ENCODE measurements around the gene PDE4B.

PDE4B gene

DNA sequence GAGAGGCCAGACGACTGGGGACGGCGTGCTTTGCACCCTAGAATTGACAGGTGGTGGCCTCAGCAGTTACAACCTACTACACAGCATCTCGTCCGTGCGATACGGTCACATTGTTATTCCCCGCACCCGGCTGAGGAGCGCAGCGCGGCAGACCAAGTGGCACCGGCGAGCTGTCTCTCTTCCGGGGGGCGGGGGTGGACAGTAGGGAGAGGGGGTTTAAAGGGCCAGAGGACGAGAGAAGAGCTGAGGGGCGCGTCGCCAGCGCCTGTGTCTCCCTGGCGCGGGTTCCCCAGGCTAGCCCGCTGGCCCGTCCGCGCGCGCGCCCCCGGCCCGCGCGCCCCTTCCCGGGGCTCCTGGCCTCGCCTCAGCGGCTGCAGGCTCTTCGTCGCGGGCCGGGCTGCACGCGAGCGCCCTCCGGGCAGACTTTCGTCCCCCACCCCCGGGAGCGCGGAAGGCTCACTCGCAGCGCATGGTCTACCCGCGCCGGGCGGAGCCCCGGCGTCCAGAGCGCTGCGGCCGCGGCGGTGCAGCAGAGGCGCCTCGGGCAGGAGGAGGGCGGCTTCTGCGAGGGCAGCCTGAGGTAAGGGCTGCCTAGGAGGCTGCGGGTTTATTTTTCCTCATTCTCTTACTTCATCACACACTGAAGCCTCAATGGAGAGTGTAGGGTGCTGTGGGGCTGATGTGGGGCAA is at the start of gene PDE4B:
TSS of gene PDE4B (plus strand) at position 227 of the 690 bp plus-strand sequence.
- no peak for DNase-seq (ENCODE audit: low read depth)

DNA sequence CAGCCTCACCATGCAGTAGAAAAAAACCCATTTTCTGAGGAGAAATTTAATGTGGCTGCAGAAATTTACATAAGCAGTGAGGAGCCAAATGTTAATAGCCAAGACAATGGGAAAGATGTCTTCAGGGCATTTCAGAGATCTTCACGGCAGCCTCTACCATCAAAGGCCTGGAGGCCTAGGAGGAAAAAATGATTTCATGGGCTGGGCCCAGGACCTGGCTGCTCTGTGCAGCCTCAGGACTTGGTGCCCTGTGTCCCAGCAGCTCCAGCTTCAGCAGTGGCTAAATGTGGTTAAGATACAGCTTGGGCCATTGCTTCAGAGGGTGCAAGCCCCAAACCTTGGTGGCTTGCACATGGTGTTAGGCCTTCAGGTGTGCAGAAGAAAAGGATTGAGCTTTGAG is 48.0 kb upstream of the PDE4B start:
- DNase-seq (ENCODE audit: low read depth) = no peak

DNA sequence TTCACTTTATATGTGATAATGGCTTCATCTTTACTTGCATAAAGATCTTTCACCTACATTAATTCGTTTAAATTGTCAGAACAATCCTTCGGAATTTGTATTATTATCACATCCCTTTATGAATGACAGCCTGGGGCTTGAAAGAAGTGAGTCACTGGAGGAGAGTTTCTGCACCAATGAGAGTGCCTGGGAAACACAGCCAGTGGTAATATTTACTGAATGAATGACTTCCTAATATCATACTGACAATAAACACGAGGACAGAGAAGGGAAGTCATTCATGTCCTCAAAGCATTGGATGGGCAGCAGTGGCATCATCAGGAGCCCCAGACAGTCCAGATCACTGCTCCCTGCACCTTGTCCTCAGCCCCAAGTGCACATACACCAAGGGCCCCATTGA is 40.7 kb upstream of the PDE4B start:
- DNase-seq (ENCODE audit: low read depth) = no peak

DNA sequence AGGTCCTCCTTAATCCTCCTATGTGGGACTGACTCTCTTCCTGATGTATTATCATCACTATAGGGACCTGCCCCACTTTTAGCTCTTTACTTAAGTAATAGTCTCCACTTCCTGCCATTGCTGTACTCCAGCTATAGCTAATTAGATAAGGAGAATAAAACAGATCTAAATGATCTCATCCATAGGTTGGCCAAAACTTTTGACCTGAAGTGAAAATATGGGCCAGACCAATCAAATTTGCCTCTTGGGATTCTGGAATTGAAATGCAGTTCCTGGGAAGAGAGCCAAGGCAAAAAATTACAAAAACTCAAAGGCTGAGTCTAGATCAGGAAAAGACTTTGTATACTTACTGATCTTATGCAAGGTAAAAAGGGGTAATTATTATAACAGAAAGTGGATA is 36.1 kb upstream of the PDE4B start:
- DNase-seq (ENCODE audit: low read depth) = no peak

DNA sequence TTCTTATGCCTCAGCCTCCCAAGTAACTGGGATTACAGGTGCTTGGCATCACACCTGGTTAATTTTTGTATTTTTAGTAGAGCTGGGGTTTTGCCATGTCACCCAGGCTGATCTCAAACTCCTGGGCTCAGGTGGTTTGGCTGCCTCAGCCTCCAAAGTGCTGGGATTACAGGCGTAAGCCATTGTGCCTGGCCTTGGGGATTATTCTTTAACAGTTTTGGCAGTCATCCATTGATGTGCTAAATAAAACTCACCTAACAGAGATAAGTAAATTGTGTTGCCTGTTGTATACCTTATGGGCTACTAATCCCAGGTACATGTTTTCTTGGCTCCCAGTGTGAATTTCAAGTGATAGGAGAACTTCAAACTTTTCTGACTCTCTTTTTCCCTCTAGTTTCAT is 35.2 kb upstream of the PDE4B start:
- no peak for DNase-seq (ENCODE audit: low read depth)

DNA sequence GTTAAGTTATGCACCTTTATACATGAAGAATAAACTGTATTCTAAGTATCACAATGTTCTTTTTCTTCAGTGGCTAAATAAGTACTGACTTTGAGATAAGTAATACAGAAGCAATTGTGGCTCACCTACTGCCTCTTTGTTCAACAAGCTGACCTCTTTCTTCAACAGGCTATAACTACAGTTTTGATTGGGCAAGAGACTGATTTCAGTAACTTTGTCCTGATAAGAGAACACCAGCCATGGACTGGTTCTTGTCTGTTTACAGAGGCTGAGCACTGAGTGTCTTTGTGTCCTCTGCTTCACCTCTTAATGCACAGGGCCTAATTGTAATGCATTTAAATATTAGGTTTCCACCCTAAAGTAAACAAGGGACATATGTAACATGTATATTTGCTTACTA is 34.6 kb upstream of the PDE4B start:
- no peak for DNase-seq (ENCODE audit: low read depth)

DNA sequence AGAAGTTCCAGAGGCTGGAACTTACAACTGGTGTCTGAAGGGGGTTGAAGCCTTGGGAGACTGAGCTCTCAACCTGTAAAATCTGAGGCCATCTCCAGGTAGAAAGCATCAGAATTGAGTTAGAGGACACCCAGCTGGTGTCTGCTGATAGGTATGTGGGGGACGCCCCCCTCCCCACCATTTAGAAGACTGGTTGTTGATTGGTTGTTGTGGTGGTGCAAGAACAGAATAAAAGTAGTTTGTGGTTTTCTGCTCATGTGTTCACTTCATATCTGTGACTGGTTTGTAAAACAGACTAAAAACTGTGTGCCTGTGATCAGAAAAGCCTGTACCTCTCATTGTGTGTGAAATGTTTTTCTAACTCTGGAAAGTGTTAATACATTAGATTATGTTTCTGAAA is 33.2 kb upstream of the PDE4B start:
- DNase-seq (ENCODE audit: low read depth) = no peak

DNA sequence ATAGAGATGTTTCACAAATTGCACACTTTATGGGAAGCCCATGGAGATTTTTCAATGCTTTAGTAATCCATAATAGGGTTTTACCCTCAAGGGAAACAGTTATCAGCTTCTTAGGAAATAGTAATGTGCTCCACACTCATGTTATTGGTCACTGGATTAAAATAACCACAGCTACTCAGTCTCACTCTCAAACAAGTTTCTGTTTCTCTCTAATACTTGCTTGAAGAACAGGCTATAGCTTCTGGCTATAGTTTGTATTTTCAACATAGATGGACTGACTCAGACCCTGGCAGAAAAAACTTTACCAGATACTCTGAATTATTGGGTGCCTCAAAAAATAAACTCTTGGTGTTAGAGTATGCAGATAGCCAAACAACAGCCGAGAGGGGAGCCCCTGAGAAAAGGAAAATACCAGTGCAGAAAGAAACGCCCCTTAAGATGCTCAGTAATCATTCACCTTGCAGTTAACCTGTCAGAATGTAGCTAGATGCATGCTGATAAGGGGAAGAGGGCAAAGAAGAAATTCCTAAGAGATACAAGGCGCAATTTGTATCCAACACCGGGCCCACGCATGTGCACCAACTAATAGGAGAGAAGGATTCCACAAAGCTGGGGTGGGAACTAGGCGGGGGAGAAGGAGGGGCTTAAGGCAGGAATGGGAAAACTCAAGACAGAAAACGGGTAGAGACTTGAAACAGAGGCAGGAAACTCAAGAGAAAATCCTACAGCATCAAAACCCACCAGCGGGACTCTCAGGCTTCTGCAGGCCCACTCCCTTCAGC is 30.4 kb upstream of the PDE4B start:
- DNase-seq (ENCODE audit: low read depth) = no peak

DNA sequence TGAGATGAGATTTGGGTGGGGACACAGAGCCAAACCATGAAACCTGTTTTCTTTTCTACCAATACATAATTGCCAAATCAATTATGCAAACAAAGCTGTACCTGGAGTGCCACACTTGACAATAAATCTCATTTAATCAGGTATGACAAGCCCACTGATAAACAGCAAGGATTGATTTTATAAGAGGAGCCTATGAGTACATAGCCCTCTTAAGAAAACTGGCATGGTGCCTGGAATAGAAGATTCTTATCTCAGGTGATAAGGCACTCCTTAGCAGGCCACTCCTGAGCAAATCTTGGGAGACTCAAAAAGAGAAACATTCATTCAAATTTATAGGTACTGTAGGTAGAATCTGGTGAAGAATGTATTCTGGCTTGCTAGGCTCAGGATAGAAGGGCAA is 28.6 kb upstream of the PDE4B start:
- no peak for DNase-seq (ENCODE audit: low read depth)

DNA sequence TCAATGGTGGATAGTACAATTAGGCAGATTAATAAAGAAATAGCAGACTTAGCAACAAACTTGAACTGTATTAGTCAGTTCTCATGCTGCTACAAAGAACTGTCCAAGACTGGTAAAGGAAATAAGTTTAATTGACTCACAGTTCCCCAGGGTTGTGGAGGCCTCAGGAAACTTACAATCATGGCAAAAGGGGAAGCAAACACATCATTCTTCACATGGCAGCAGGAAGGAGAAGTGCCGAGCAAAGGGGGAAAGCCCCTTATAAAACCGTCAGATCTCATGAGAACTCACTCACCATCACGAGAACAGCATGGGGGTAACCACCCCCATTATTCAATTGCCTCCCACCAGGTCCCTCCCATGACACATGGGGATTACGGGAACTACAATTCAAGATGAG is 27.1 kb upstream of the PDE4B start:
- no peak for DNase-seq (ENCODE audit: low read depth)

DNA sequence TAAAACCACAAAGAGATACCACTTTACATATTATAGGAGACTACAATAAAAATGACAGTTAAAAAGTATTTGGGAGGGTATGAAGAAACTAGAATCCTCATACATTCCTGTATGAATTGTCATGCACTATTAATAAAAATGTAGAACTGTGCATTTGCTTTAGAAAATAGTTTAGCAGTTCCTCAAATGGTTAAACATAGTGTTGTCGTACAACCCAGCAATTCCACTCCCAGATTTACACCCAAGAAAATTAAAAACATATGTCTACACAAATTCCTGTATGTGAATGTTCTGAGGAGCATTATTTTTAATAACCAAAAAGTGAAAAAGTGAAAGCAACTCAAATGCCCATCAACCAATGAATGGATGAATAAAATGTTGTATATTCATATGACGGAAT is 23.1 kb upstream of the PDE4B start:
- DNase-seq (ENCODE audit: low read depth) = no peak

DNA sequence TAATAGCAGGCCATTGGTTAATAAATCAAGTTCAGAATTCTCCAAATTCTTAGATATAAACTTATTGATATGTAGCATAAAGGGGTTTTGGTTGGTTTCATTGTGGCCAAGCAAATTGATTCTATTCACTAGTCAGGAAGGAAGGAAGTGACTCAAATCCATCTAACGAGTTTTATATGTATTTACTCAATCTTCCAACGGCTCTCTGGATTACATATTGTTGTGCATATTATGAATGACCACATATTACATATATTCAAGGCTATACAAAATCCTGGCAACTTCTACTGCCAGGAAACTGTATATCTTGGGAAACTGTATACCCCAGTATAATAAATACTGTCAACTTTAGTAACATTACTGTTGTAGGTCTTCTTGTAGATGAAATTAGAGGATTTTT is 20.1 kb upstream of the PDE4B start:
- DNase-seq (ENCODE audit: low read depth) = no peak

DNA sequence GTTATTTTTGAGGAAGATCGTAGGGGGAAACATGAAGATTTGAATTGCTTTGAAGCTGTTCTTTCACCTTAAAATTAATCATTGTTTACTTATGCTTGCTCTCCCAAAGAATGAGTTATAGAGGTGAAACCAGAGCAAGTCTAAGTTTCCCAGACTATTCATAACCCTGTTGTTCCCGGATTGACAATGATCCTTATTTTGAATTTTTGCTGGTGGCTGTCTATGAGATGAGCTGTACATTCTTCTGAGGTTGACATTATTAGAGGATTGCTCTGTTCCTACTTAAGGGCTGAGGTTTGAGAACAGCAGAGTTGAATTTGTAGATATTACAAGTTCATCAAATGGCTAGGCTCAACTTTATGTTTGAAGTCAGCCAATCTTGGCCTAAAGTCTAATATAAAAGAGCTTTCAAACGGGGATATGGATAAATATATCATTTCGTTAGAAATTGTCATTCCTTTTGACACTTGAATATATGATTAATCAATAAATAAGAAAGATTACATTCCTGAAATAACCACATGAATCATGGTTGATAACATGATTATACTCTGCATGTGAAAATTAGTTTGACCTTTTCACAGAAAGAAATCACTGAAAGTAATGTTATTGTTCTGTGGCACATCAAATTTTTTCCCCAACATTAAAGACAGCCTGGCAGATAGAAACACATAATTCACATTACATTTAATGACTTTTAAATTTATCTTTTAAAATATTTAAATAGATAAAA is 19.1 kb upstream of the PDE4B start:
- no peak for DNase-seq (ENCODE audit: low read depth)

DNA sequence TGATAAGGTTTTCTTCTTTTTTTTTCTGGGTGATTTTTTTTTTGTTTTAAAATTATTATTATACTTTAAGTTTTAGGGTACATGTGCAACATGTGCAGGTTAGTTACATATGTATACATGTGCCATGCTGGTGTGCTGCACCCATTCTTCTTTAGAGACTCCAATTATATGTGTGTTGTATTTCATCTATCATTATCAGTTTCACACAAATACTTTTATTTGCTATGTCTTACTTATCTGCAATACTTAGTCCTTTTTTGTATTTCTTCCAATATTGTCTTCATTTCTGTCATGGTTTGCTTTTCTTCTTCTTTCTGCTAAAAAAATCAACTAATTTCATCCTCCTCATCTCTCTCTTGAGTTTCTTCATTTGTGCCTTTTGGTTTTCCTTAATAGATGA is 3.9 kb upstream of the PDE4B start:
- DNase-seq (ENCODE audit: low read depth) = no peak

DNA sequence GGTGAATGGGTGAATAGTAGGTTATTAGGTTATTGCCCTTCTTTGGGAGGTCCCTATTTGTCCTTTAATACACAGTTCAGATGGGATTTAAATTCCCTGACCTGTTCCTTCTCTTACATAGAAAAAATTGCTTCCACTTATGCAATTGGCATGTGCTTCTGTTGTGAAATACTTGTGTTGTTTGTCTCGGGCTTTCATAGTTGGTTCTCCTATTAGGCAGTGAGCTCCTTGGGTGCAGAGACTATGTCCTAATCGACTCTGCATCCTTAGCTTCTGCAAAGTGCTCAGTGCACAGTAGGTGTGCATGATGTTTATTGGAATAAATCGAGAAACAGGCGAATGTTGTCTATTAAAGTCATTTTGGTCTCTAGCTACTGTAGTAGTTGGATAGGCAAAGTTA is 1.3 kb upstream of the PDE4B start:
- no peak for DNase-seq (ENCODE audit: low read depth)

DNA sequence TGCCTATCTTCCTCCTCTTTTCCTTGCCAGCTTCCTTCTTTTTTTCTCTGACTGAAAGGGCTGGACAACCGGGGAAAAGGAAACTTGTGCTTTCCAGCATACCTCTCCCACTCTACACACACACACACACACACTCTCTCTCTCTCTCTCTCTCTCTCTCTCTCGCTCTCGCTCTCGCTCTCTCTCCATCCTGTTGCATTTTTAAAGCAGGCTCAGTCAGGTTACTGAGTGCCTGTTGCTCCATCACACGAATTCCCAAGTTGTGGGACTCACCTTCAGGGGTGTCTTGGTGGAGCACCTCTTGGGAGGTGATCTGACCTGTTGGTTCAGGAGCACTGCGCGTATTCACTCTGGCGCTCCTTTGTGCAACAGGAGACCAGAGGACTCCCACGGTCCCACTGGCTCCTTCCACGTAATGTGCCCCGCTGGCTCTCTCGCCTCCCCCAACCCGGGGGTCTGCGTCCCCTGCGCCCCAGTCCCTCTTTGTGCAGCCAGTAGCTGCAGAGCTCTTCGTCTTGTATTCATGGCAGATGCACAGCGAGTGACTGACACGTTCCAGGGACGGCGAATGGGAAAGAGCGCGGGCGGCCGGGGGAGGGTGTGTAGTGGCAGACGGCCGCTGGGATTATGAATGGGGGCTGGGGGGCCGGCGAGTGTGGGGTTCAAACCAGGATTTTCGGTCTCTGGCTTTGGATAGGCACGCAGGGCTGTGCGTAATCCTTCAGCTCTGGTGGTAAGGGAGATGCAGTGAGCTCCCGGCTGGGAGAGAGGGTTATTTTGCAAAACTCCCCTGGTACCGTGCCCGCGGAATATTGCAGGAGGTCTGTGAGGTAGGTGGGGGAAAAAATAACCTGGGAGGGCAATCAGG is 660 bp upstream of the PDE4B start:
- no peak for DNase-seq (ENCODE audit: low read depth)

DNA sequence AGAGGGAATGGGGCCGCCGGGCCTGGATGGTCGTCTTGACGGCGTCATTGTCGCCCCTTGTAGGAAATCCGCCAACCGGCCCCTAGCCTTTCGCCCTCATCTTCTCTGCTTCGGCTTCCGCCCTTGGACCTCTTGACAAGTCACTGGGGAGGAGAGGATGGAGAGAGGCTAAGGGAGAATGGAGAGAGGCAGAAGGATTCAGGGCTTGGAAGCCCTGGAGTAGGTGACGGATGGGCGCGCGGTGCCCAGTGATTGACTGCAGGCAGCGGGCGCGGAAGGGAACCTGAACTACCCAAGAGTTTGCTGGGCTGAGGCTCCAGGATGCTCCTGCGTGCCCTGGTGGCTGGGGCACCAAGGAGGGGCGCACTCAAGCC is 651 bp downstream of the PDE4B start:
- DNase-seq (ENCODE audit: low read depth) = no peak

DNA sequence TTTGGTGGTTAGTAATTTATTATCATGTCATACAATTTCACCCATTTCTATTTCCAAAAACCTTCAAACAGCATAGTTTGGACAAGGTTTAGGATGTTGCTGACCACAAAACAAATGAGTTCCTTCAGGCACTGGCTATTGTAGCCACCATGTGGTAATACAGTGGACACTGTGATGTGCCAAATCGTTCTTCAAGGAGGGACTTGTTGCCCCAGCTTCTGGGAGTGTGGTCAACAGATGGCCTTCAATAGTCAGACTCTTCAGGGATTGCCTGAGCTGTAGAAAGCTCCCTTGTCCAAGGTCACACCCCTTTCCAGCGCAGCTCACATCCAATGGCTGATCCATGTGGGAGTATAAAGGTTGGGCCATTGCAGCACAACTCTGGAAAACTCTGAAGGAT is 2.6 kb downstream of the PDE4B start:
- no peak for DNase-seq (ENCODE audit: low read depth)

DNA sequence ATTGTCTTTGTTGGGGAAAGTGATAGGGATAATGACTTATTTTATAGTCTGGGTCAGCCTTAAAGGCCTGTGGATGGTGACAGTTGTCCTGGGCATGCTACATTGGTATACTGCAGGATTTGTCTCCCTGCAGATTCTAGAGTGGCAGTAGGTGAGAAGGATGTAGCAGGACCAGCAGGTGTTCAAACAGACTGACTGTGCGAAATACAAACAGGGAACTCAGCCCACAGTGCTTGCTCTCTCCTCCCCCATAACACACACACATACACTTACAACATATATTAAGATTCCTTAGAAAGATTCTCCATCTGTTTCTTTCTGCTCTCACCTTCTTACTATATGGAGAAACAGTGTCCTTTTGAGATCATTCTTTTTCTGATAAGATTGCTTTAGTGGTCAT is 6.9 kb downstream of the PDE4B start:
- DNase-seq (ENCODE audit: low read depth) = no peak

DNA sequence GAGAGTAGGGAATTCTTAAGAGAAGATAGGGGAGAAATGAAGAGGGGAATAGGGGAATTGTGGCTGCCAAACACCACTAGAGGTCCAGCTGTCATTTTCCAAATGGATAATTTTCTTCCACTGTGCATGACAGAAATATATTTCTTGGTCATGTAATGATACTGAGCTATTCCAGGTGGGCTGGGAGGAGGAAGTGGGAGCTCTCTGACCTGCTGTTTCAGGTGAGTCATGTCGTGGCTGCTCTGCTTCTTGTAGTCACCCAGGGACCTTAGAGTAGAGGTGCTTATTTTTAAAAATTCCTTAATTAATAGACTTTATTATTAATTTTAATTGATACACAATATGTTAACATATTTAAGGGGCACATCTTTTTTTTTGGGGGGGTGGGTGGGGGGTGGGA is 11.9 kb downstream of the PDE4B start:
- DNase-seq (ENCODE audit: low read depth) = no peak

DNA sequence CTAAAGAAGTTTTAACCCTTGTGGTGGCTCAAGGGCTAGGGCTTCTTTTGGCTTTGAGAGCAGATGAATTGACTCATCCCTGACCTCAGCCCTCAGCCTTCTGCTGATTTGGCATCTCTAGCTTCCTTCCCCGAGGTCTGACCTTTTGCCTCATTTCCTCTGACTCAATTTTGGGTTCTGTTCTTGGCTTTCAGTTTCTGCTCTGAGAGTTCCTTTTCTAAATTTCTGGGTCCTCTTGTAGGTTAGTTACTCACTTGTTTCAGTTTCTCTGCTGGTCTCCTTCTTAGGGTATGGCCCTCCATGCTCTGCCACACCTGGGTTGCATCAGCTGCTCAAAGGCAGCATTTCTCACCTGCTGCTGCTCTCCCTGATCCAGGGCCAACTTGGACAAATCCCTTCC is 19.4 kb downstream of the PDE4B start:
- DNase-seq (ENCODE audit: low read depth) = no peak

DNA sequence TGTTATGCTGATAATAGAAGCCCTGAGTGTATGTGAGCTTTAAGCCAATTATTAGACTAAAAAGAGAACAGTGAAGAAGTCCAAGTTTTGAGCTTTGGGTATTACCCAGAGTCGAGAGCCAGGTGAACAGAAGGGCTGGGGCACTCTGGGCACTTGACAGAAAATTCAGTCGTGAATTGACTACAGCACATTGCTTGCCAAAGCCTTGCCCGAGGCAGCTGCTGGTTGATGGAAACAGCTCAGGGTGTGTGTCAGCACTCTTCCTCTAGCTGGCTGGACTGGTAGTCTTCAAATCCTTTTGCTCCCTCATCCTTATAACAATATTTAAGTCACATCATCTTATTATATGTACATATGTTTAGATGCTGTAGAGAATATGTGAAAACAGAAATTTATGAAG is 21.3 kb downstream of the PDE4B start:
- DNase-seq (ENCODE audit: low read depth) = no peak

All from CMK (cell line).